B cell (primary cell): ENCODE measurements around the gene GNAL. TPM values are rescaled to one million over a fixed set of nuclear protein-coding genes. Genes with fewer than 3 reads are reported as not detected.

ENCODE experiments used
- ATAC-seq: fragments of 200-7000 bp; cut with Tn5 transposase; one replicate; pipeline ENCODE4 v1.10.0; 2021; ENCODE audit warnings: low read depth, mild to moderate bottlenecking, moderate number of reproducible peaks, moderate library complexity
- CTCF ChIA-PET: fragments of 350-600 bp; sonication (Branson Sonifier 250); formaldehyde crosslinking; loops from one replicate; lab custom pipeline; 2021; ENCODE audit warnings: antibody characterized with exemption, inconsistent platforms; lab: Charles Lee
- POLR2A ChIA-PET: fragments of 350-600 bp; sonication (Branson Sonifier 250); formaldehyde crosslinking; loops from one replicate; lab custom pipeline; 2021; ENCODE audit warnings: antibody characterized with exemption; lab: Charles Lee
- DNase-seq: peaks from one replicate; pipeline ENCODE4 v3.0.0; 2013
- H2AFZ ChIP-seq: 2 replicates; pipeline ENCODE4 v1.6.1; 2012; ENCODE audit warnings: mild to moderate bottlenecking, low read depth, low read length; ENCODE audit not compliant: insufficient read depth, poor library complexity, severe bottlenecking
- H3K27ac ChIP-seq, 2 donors: 1 replicate in 1 of 2; 2 replicates in 1 of 2; pipeline ENCODE4 v1.5.1; 2012 to 2013; ENCODE audit warnings: low read length in 2 of 2, mild to moderate bottlenecking in 2 of 2, moderate library complexity in 1 of 2
- H3K27me3 ChIP-seq, 4 experiments: fragments of 200-600 bp in 1 of 4; sonication (generic) in 1 of 4; replicated peaks in 1 of 4; 1 replicate in 2 of 4; 2 replicates in 2 of 4; pipeline versions ENCODE4 v1.6.1 to v1.7.0; 2013 to 2016; ENCODE audit warnings: low read length in 3 of 4, mild to moderate bottlenecking in 2 of 4, mixed read lengths in 1 of 4, moderate library complexity in 1 of 4; ENCODE audit not compliant: insufficient read depth in 4 of 4, control insufficient read depth in 3 of 4; ENCODE audit errors: control extremely low read depth in 1 of 4
- H3K36me3 ChIP-seq, 2 experiments: replicated peaks in 1 of 2; 1 replicate in 1 of 2; 2 replicates in 1 of 2; pipeline versions ENCODE4 v1.6.1 to v1.7.1; 2013; ENCODE audit warnings: low read length in 1 of 2; ENCODE audit not compliant: insufficient read depth in 2 of 2, control insufficient read depth in 1 of 2; ENCODE audit errors: control extremely low read depth in 1 of 2, extremely low read depth in 1 of 2
- H3K4me1 ChIP-seq, 2 donors: fragments of 200-600 bp in 1 of 2; sonication (generic) in 1 of 2; 1 replicate in 1 of 2; 2 replicates in 1 of 2; pipeline versions ENCODE4 v1.5.1 to v1.6.1; 2013 to 2017; ENCODE audit warnings: low read length in 2 of 2; ENCODE audit not compliant: control insufficient read depth in 2 of 2, insufficient read depth in 2 of 2
- H3K4me2 ChIP-seq: replicated peaks from 2 replicates; pipeline ENCODE3; 2012; ENCODE audit warnings: mild to moderate bottlenecking, low read depth, low read length; ENCODE audit not compliant: poor library complexity, severe bottlenecking
- H3K4me3 ChIP-seq, 5 experiments: fragments of 200-600 bp in 1 of 5; sonication (generic) in 1 of 5; 1 replicate in 3 of 5; 2 replicates in 2 of 5; pipeline versions ENCODE4 v1.5.1 to v1.7.0; 2011 to 2016; ENCODE audit warnings: low read length in 4 of 5, mild to moderate bottlenecking in 4 of 5, low read depth in 2 of 5, control low read depth in 1 of 5, moderate library complexity in 1 of 5; ENCODE audit not compliant: insufficient read depth in 1 of 5; ENCODE audit errors: control extremely low read depth in 1 of 5, extremely low read depth in 1 of 5
- H3K79me2 ChIP-seq: fragments of 200-600 bp; sonication (generic); one replicate; pipeline ENCODE4 v1.6.0; 2016; ENCODE audit warnings: low read length; ENCODE audit not compliant: control insufficient read depth, insufficient read depth
- H3K9ac ChIP-seq: fragments of 200-600 bp; sonication (generic); 2 replicates; pipeline ENCODE4 v1.6.1; 2017; ENCODE audit warnings: mild to moderate bottlenecking, low read length, moderate library complexity
- H3K9me3 ChIP-seq, 3 donors: one replicate each; pipeline versions ENCODE4 v1.6.1 to v1.7.1; 2013; ENCODE audit warnings: low read length in 2 of 3; ENCODE audit not compliant: control insufficient read depth in 2 of 3, insufficient read depth in 1 of 3; ENCODE audit errors: control extremely low read depth in 1 of 3
- H4K20me1 ChIP-seq: 2 replicates; pipeline ENCODE4 v1.6.0; 2012; ENCODE audit warnings: mild to moderate bottlenecking, low read length; ENCODE audit not compliant: insufficient read depth, control insufficient read depth, poor library complexity, severe bottlenecking
- H3K27ac Mint-ChIP-seq: one replicate; pipeline ENCODE4 v1.8.0; 2021; ENCODE audit warnings: mixed read lengths
- H3K27me3 Mint-ChIP-seq: one replicate; pipeline ENCODE4 v1.8.0; 2021; ENCODE audit warnings: mixed read lengths
- H3K4me1 Mint-ChIP-seq: one replicate; pipeline ENCODE4 v1.8.0; 2021; ENCODE audit warnings: mixed read lengths
- H3K4me3 Mint-ChIP-seq: one replicate; pipeline ENCODE4 v1.8.0; 2021; ENCODE audit warnings: mixed read lengths
- H3K9me3 Mint-ChIP-seq: one replicate; pipeline ENCODE4 v1.8.0; 2022; ENCODE audit warnings: mixed read lengths; ENCODE audit not compliant: insufficient read depth
- EZH2 ChIP-seq: IDR thresholded peaks from 2 replicates; pipeline ENCODE4 v1.6.1; 2012; ENCODE audit warnings: borderline replicate concordance, low read depth, mild to moderate bottlenecking, moderate library complexity, low read length; ENCODE audit not compliant: insufficient read depth, poor library complexity, severe bottlenecking
- WGBS: methylation state at CpG from one replicate; pipeline ENCODE4 v1.1.5; 2013; ENCODE audit warnings: missing lambda C conversion rate; ENCODE audit not compliant: insufficient coverage; 5-methylcytosine and 5-hydroxymethylcytosine counted together
- intact Hi-C: fragments of 100-400 bp; cut with micrococcal nuclease; formaldehyde crosslinking; loops from one replicate; pipeline ENCODE4 v1.10.0; 2022
- polyA plus RNA-seq: library from polyadenylated mRNA; depleted of rRNA; stranded (reverse); fragments of >200 nt; gene quantifications from 2 replicates; pipeline ENCODE4 v1.2.3, GENCODE V29; 2012
- total RNA-seq, 2 donors: library from RNA; stranded (reverse); fragments of 120-200 nt in 1 of 2; gene quantifications; 1 replicate in 1 of 2; 2 replicates in 1 of 2; pipeline versions ENCODE4 v1.2.3 to v1.2.4, GENCODE V29; 2013 to 2022
- TF ChIP-seq, protein P1 (sequence below): fragments of 200-600 bp; IDR thresholded peaks from one replicate; pipeline ENCODE4 v1.8.0; 2022; ENCODE audit warnings: antibody characterized with exemption, mild to moderate bottlenecking

Gene GNAL
- total and polyA plus RNA-seq, 2 donors (not counting 1 experiment from before 2014, with no cell fraction given), result 0.01 to 0.12 TPM

DNA sequence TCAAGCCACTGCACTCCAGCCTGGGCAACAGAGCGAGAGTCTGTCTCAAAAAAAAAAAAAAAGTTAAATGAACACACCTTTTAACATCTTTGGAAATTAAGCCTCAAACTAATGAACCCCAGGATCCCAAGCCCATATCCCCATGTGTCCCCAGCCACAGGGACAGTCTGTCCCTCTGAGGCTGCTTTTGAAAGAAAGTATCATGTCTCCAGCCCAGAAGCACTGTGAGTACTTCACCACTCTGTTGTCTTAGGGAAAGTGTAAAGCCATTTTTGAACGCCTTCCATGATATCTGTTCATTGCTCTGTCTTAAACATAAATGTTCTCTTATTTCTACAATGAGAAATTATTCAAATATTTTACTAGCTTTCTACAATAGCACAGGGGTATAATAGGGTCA, 110.0 kb downstream of the GNAL start:
- CTCF ChIA-PET, result interaction anchor here (0.7 kb wide), 1 partner anchor 66 kb away, joined by 3 read pairs; no protein-coding TSS in a partner anchor
- DNase-seq (no peak), ATAC-seq (no peak)
- Histone ChIP-seq H3K9ac (no peak overlapping the region), H3K27ac (no peak overlapping the region), H2AFZ (no peak overlapping the region), H4K20me1 (no peaks in the 10 kb centered on the region), H3K27me3 (no peaks in the 10 kb centered on the region), H3K4me3 (no peak overlapping the region), H3K79me2 (no peaks in the 10 kb centered on the region), H3K4me1 (no peaks in the 10 kb centered on the region), H3K4me2 (no peak overlapping the region), H3K9me3 (no peaks in the 10 kb centered on the region), H3K36me3 (no peaks in the 10 kb centered on the region)
- no peak overlapping the region for H3K4me3 Mint-ChIP-seq
- H3K4me1 Mint-ChIP-seq, result no peaks in the 10 kb centered on the region
- WGBS, result 80% methylated on average over 1 of the region's 2 CpGs
- peaks cover 3% of the 10 kb centered on the region for H3K27me3 Mint-ChIP-seq
- H3K9me3 Mint-ChIP-seq, result no peaks in the 10 kb centered on the region
- H3K27ac Mint-ChIP-seq, result no peak overlapping the region
- intact Hi-C loops, result no loop called here
- TF ChIP-seq, protein P1, sequence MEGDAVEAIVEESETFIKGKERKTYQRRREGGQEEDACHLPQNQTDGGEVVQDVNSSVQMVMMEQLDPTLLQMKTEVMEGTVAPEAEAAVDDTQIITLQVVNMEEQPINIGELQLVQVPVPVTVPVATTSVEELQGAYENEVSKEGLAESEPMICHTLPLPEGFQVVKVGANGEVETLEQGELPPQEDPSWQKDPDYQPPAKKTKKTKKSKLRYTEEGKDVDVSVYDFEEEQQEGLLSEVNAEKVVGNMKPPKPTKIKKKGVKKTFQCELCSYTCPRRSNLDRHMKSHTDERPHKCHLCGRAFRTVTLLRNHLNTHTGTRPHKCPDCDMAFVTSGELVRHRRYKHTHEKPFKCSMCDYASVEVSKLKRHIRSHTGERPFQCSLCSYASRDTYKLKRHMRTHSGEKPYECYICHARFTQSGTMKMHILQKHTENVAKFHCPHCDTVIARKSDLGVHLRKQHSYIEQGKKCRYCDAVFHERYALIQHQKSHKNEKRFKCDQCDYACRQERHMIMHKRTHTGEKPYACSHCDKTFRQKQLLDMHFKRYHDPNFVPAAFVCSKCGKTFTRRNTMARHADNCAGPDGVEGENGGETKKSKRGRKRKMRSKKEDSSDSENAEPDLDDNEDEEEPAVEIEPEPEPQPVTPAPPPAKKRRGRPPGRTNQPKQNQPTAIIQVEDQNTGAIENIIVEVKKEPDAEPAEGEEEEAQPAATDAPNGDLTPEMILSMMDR, result no peak
- no peak for TF ChIP-seq EZH2
- POLR2A ChIA-PET, result no interaction called here

DNA sequence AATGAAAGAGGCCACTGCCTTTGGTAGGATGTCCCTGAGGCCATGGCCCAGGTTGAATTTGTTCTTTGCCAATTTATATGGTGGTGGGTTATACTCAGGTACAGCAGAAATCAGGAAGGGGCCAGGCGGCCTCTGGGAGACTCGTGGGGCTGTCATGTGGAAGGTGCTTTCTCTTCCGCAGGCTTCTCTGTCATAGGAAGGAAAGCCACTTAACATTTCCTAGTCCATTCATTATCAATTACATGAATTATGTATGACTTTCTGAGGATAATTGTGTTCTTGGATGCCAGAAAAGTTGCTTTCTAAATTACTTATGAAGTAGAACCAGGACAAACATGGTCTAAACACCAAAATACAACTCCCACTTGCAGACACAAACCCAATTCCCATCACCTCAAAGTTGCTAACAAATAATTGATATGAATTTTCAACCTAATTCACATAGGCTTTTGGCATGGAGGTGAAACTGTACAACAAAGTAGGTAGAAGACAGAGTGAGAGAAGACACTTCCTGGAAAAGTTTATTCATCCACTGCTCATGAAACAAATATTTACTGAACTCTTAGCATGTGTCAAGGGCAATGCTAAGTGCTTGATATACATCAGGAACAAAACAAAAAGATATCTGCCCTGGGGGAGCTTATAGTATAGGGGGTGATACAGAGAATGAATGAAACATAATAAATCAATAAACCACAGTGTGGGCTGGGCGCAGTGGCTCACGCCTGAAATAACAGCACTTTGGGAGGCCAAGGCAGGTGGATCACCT, 111.7 kb downstream of the GNAL start:
- Histone ChIP-seq H3K4me1 (no peaks in the 10 kb centered on the region), H3K9ac (no peak overlapping the region), H4K20me1 (no peaks in the 10 kb centered on the region), H2AFZ (no peak overlapping the region), H3K27me3 (no peaks in the 10 kb centered on the region), H3K4me3 (no peak overlapping the region), H3K9me3 (no peaks in the 10 kb centered on the region), H3K79me2 (no peaks in the 10 kb centered on the region), H3K4me2 (no peak overlapping the region), H3K27ac (no peak overlapping the region), H3K36me3 (no peaks in the 10 kb centered on the region)
- no peak overlapping the region for H3K27ac Mint-ChIP-seq
- H3K4me1 Mint-ChIP-seq, result no peaks in the 10 kb centered on the region
- ChIA-PET CTCF (no interaction called here), POLR2A (no interaction called here)
- ATAC-seq (no peak), DNase-seq (no peak)
- intact Hi-C loops, result no loop called here
- H3K9me3 Mint-ChIP-seq, result no peaks in the 10 kb centered on the region
- 95% methylated on average over 2 of the region's 5 CpGs for WGBS
- TF ChIP-seq EZH2, result no peak
- TF ChIP-seq, protein P1, result no peak
- peaks cover 3% of the 10 kb centered on the region for H3K27me3 Mint-ChIP-seq
- no peak overlapping the region for H3K4me3 Mint-ChIP-seq
